Left ventricle myocardium superior (tissue), 1 donor: ENCODE data around the gene PIK3R2. TPM values are rescaled to one million over a fixed set of nuclear protein-coding genes. Genes with fewer than 3 reads are reported as not detected.

Experiments
- ATAC-seq: fragments of 200-7000 bp; cut with Tn5 transposase; one replicate; pipeline ENCODE4 v1.9.1; 2020; ENCODE audit warnings: mild to moderate bottlenecking, moderate library complexity
- DNase-seq: peaks from one replicate; pipeline ENCODE4 v3.0.0-alpha.2; 2020
- intact Hi-C: fragments of 100-400 bp; cut with micrococcal nuclease; formaldehyde crosslinking; loops from one replicate; pipeline ENCODE4 v1.11.0; 2022
- total RNA-seq: library from RNA; stranded (reverse); fragmentation: NEBNext Ultra II Directional; extraction: Animal tissue kit (Norgen Biotek cat#: 25700); gene quantifications from one replicate; pipeline ENCODE4 v1.2.1, GENCODE V29; 2021
- donor health status: DM: no; HTN: yes; CAD: no; lungs with severe emphysema.

Gene PIK3R2
- total RNA-seq, 1 donor from 2014 or later: 29.6 TPM

GRCh38 chr19:18168673-18169381 lies 15.9 kb downstream of the PIK3R2 start:
- DNase-seq (no peak), ATAC-seq (no peak)
- intact Hi-C loops: no loop called here

- intact Hi-C loops: no loop called here
- peak; percentile 52 for DNase-seq
- peak; percentile 12 for ATAC-seq
Observed at GRCh38 chr19:18170714-18171255, 17.8 kb downstream of the PIK3R2 start.

GRCh38 chr19:18171605-18172327 lies 18.8 kb downstream of the PIK3R2 start:
- intact Hi-C loops: no loop called here
- ATAC-seq (peak; percentile 19), DNase-seq (no peak)

GRCh38 chr19:18172331-18173053 lies 19.5 kb downstream of the PIK3R2 start:
- intact Hi-C loops: no loop called here
- no peak for ATAC-seq
- no peak for DNase-seq

- ATAC-seq (peak; percentile 27), DNase-seq (peak; percentile 75)
- intact Hi-C loops: no loop called here
Observed at GRCh38 chr19:18173054-18173571, 20.1 kb downstream of the PIK3R2 start.

GRCh38 chr19:18173572-18174288 lies 20.8 kb downstream of the PIK3R2 start, which contains the start of gene IFI30:
IFI30 (plus strand) TSS chr19:18173813; CDS start chr19:18173842, 29 bp downstream.
- DNase-seq: peak; percentile 85
- peak; percentile 83 for ATAC-seq
- intact Hi-C loops: no loop called here

- intact Hi-C loops: no loop called here
- DNase-seq (no peak), ATAC-seq (no peak)
Observed at GRCh38 chr19:18174983-18175382, 22.0 kb downstream of the PIK3R2 start.

GRCh38 chr19:18176367-18177310 lies 23.7 kb downstream of the PIK3R2 start:
- DNase-seq (no peak), ATAC-seq (no peak)
- intact Hi-C loops: no loop called here

- ATAC-seq (no peak), DNase-seq (no peak)
- intact Hi-C loops: no loop called here
Observed at GRCh38 chr19:18179957-18180356, 27.0 kb downstream of the PIK3R2 start.

GRCh38 chr19:18183529-18183928 lies 30.6 kb downstream of the PIK3R2 start:
- no peak for DNase-seq
- no peak for ATAC-seq
- intact Hi-C loops: no loop called here

- intact Hi-C loops: no loop called here
- DNase-seq: no peak
- ATAC-seq: no peak
Observed at GRCh38 chr19:18185538-18185937, 32.6 kb downstream of the PIK3R2 start.

- intact Hi-C loops: no loop called here
- no peak for ATAC-seq
- DNase-seq: no peak
Observed at GRCh38 chr19:18190278-18190677, 37.3 kb downstream of the PIK3R2 start.

GRCh38 chr19:18191640-18192062 lies 38.7 kb downstream of the PIK3R2 start:
- ATAC-seq: no peak
- intact Hi-C loops: no loop called here
- no peak for DNase-seq

- peak; percentile 100 for DNase-seq
- intact Hi-C loops: no loop called here
- ATAC-seq: peak; percentile 94
Observed at GRCh38 chr19:18192673-18193387, 39.9 kb downstream of the PIK3R2 start, which contains the start of gene MPV17L2. MPV17L2 (plus strand) TSS chr19:18193218; CDS start chr19:18193282, 64 bp downstream.

GRCh38 chr19:18193388-18194180 lies 40.6 kb downstream of the PIK3R2 start:
- intact Hi-C loops: no loop called here
- ATAC-seq: peak; percentile 0
- DNase-seq: no peak

- no peak for DNase-seq
- intact Hi-C loops: no loop called here
- no peak for ATAC-seq
Observed at GRCh38 chr19:18194181-18194530, 41.2 kb downstream of the PIK3R2 start.
